Prostate gland (tissue), 2 donors: ENCODE results near the gene NCAPG. TPM values are rescaled to one million over a fixed set of nuclear protein-coding genes. Genes with fewer than 3 reads are reported as not detected.
"Not testable (repeated sequence)": the region's sequence is repeated elsewhere in the genome, so short reads cannot be mapped to it uniquely, and the experiment has no call there.

Experiments
- DNase-seq: peaks from one replicate; pipeline ENCODE4 v3.0.0-alpha.2; 2019; ENCODE audit warnings: low spot score
- H3K27ac ChIP-seq, 2 donors: fragments of 200-600 bp; sonication (generic); 2 replicates each; pipeline ENCODE4 v1.5.1; 2017 to 2019
- H3K27me3 ChIP-seq: fragments of 200-600 bp; sonication (generic); replicated peaks from 2 replicates; pipeline ENCODE4 v1.5.1; 2019; ENCODE audit not compliant: insufficient read depth
- H3K36me3 ChIP-seq, 2 donors: fragments of 200-600 bp; sonication (generic); 1 replicate in 1 of 2; 2 replicates in 1 of 2; pipeline versions ENCODE4 v1.5.1 to v1.8.1; 2017 to 2019
- H3K4me1 ChIP-seq: fragments of 200-600 bp; sonication (generic); replicated peaks from 2 replicates; pipeline ENCODE4 v1.5.1; 2019
- H3K4me3 ChIP-seq, 2 donors: fragments of 200-600 bp; sonication (generic); 2 replicates each; pipeline ENCODE4 v1.5.1; 2017 to 2019
- H3K9me3 ChIP-seq: fragments of 200-600 bp; sonication (generic); 2 replicates; pipeline ENCODE4 v1.5.1; 2017
- CTCF ChIP-seq, 4 experiments: fragments of 200-600 bp in 2 of 4; fragments of 450-650 bp in 2 of 4; sonication (generic) in 2 of 4; IDR thresholded peaks; 1 replicate in 3 of 4; 2 replicates in 1 of 4; pipeline ENCODE4 v1.5.1; 2016 to 2019; ENCODE audit warnings: antibody characterized with exemption in 4 of 4, mild to moderate bottlenecking in 2 of 4, moderate library complexity in 2 of 4
- POLR2A ChIP-seq: fragments of 450-650 bp; IDR thresholded peaks from one replicate; pipeline ENCODE4 v1.6.1; 2016; ENCODE audit warnings: antibody characterized with exemption, mild to moderate bottlenecking
- POLR2AphosphoS5 ChIP-seq: sonication (generic); formaldehyde crosslinking; IDR thresholded peaks from one replicate; pipeline ENCODE4 v1.6.1; 2017; ENCODE audit warnings: antibody characterized with exemption
- WGBS: methylation state at CpG from one replicate; pipeline ENCODE4 v1.1.5; 2018; 5-methylcytosine and 5-hydroxymethylcytosine counted together
- intact Hi-C: fragments of 100-400 bp; cut with DNase I; formaldehyde crosslinking; loops from one replicate; pipeline ENCODE4 v1.14.2; 2022
- total RNA-seq, 2 donors: library from RNA; depleted of rRNA; stranded (reverse); fragments of >200 nt; gene quantifications; one replicate each; pipeline ENCODE4 v1.1.0, GENCODE V29; 2016

Gene NCAPG
- total RNA-seq, 2 donors from 2014 or later, result 0.96 to 4.7 TPM

- no peak for DNase-seq
- 96% methylated on average over 12 of the region's 12 CpGs for WGBS
- peaks cover 2% of the 10 kb centered on the region for H3K4me1 ChIP-seq
- intact Hi-C loops, result loop anchor here (5.0 kb wide), 1 partner anchor 776 kb away; no protein-coding TSS in a partner anchor
- H3K27ac ChIP-seq, result no peak overlapping the region
- no peaks in the 10 kb centered on the region for H3K9me3 ChIP-seq
- H3K36me3 ChIP-seq, result no peaks in the 10 kb centered on the region
- H3K27me3 ChIP-seq, result no peaks in the 10 kb centered on the region
- H3K4me3 ChIP-seq, result no peak overlapping the region
- TF ChIP-seq POLR2A (no peak), POLR2AphosphoS5 (no peak), CTCF (IDR thresholded peaks at IDR 0.05) (no peak)
These were observed 5.4 kb downstream of the NCAPG start for GRCh38 chr4:17816142-17816541.

GRCh38 chr4:17817027-17817426 is 6.2 kb downstream of the NCAPG start:
- Histone ChIP-seq H3K27ac (no peak overlapping the region), H3K9me3 (no peaks in the 10 kb centered on the region), H3K27me3 (no peaks in the 10 kb centered on the region), H3K4me1 (no peaks in the 10 kb centered on the region), H3K36me3 (no peaks in the 10 kb centered on the region), H3K4me3 (no peak overlapping the region)
- intact Hi-C loops, result loop anchor here (5.0 kb wide), 1 partner anchor 775 kb away; no protein-coding TSS in a partner anchor
- peak in 3 of 4 experiments; percentile 44 to 73 (median 67) for TF ChIP-seq CTCF (IDR thresholded peaks at IDR 0.05)
- no peak for TF ChIP-seq POLR2A
- 61% methylated on average over 5 of the region's 5 CpGs for WGBS
- DNase-seq, result no peak

GRCh38 chr4:17823871-17824669 is 13.3 kb downstream of the NCAPG start:
- 84% methylated on average over 1 of the region's 1 CpG for WGBS
- intact Hi-C loops, result no loop called here
- Histone ChIP-seq H3K4me1 (no peaks in the 10 kb centered on the region), H3K4me3 (no peak overlapping the region), H3K9me3 (no peaks in the 10 kb centered on the region), H3K27ac (no peak overlapping the region), H3K27me3 (no peaks in the 10 kb centered on the region), H3K36me3 (no peaks in the 10 kb centered on the region)
- TF ChIP-seq POLR2AphosphoS5 (no peak), POLR2A (no peak), CTCF (IDR thresholded peaks at IDR 0.05) (no peak)
- DNase-seq, result no peak

- TF ChIP-seq POLR2AphosphoS5, result no peak
- TF ChIP-seq POLR2A, result no peak
- Histone ChIP-seq H3K4me3 (no peak overlapping the region), H3K36me3 (no peaks in the 10 kb centered on the region), H3K27me3 (no peaks in the 10 kb centered on the region), H3K4me1 (no peaks in the 10 kb centered on the region), H3K27ac (no peak overlapping the region), H3K9me3 (no peaks in the 10 kb centered on the region)
- WGBS, result 88% methylated on average over 2 of the region's 2 CpGs
- DNase-seq, result no peak
- intact Hi-C loops, result no loop called here
These were observed 35.5 kb downstream of the NCAPG start for GRCh38 chr4:17846266-17846665.

- H3K36me3 ChIP-seq, H3K4me1 ChIP-seq, H3K27ac ChIP-seq, H3K27me3 ChIP-seq, intact Hi-C loops, H3K9me3 ChIP-seq, DNase-seq, H3K4me3 ChIP-seq: not testable (repeated sequence)
- WGBS, result 93% methylated on average over 1 of the region's 1 CpG
These were observed 39.5 kb downstream of the NCAPG start for GRCh38 chr4:17850295-17850694.

GRCh38 chr4:17851959-17852358 is 41.2 kb downstream of the NCAPG start:
- H3K36me3 ChIP-seq, result no peaks in the 10 kb centered on the region
- no peak overlapping the region for H3K27ac ChIP-seq
- DNase-seq, result no peak
- H3K9me3 ChIP-seq, result no peaks in the 10 kb centered on the region
- no peak overlapping the region for H3K4me3 ChIP-seq
- TF ChIP-seq POLR2AphosphoS5, result no peak
- no peak for TF ChIP-seq POLR2A
- no peak for TF ChIP-seq CTCF (IDR thresholded peaks at IDR 0.05)
- intact Hi-C loops, result no loop called here
- H3K27me3 ChIP-seq, result no peaks in the 10 kb centered on the region
- H3K4me1 ChIP-seq, result no peaks in the 10 kb centered on the region
